ENCODE data around the gene TNNT2. TPM values are rescaled to one million over a fixed set of nuclear protein-coding genes. Genes with fewer than 3 reads are reported as not detected.

TNNT2 gene
- total and polyA plus RNA-seq, 2 of the 13 experiments (the other 11 are each of a cell fraction or from before 2014, with no cell fraction given), result 0.20 to 0.63 TPM

GRCh38 chr1:201396861-201397464 is 19.5 kb upstream of the TNNT2 start (continued):
- TF ChIP-seq STAT6 (CRISPR knock-in tag; IDR thresholded peaks at IDR 0.05; ENCODE audit: borderline replicate concordance), result peak; percentile 70; the same call in 1 of the 2 replicates
- peak; percentile 56; the same call in 1 of the 2 replicates for TF ChIP-seq SOX5 (CRISPR knock-in tag; IDR thresholded peaks at IDR 0.05; ENCODE audit: borderline replicate concordance)
- peak; percentile 47; the same call in 1 of the 2 replicates for TF ChIP-seq ZNF768 (CRISPR knock-in tag; IDR thresholded peaks at IDR 0.05)
- peak; percentile 63; the same call in 1 of the 2 replicates for TF ChIP-seq PITX1 (CRISPR knock-in tag; IDR thresholded peaks at IDR 0.05)
- peak; percentile 51; the same call in 1 of the 2 replicates for TF ChIP-seq DR1 (CRISPR knock-in tag; IDR thresholded peaks at IDR 0.05)
- TF ChIP-seq POLR2G (IDR thresholded peaks at IDR 0.05; ENCODE audit: low read depth, low read length), result peak; percentile 69
- no peak; the same call in 1 of the 2 replicates for TF ChIP-seq MXD4 (CRISPR knock-in tag; IDR thresholded peaks at IDR 0.05)
- no peak for TF ChIP-seq SATB2 (CRISPR knock-in tag; IDR thresholded peaks at IDR 0.05)
- peak; percentile 53 for TF ChIP-seq GATAD2A (CRISPR knock-in tag; IDR thresholded peaks at IDR 0.05)
- peak; percentile 26; the same call in 1 of the 2 replicates for TF ChIP-seq YEATS2 (CRISPR knock-in tag; IDR thresholded peaks at IDR 0.05; ENCODE audit: borderline replicate concordance)
- no peak for TF ChIP-seq USF2 (IDR thresholded peaks at IDR 0.05; ENCODE audit: low read depth, low read length)
- TF ChIP-seq USF2 (CRISPR knock-in tag; IDR thresholded peaks at IDR 0.05; ENCODE audit: borderline replicate concordance), result no peak
- TF ChIP-seq HDAC2 (CRISPR knock-in tag; IDR thresholded peaks at IDR 0.05), result peak; percentile 55; the same call in 1 of the 2 replicates
- TF ChIP-seq ZNF235 (CRISPR knock-in tag; IDR thresholded peaks at IDR 0.05; ENCODE audit: borderline replicate concordance), result no peak
- no peak for TF ChIP-seq ZNF770 (CRISPR knock-in tag; IDR thresholded peaks at IDR 0.05)
- TF ChIP-seq ZNF580 (CRISPR knock-in tag; IDR thresholded peaks at IDR 0.05; ENCODE audit: borderline replicate concordance, low read depth), result 0 out of 2 replicates have a peak, but pooled peaks have one; percentile 46
- peak; percentile 79; the same call in 1 of the 2 replicates for TF ChIP-seq ZNF44 (CRISPR knock-in tag; IDR thresholded peaks at IDR 0.05)
- peak; percentile 19; the same call in 1 of the 2 replicates for TF ChIP-seq PPARG (CRISPR knock-in tag; conservative IDR thresholded peaks at IDR 0.05)
- no peak for TF ChIP-seq ZNF510 (CRISPR knock-in tag; IDR thresholded peaks at IDR 0.05; ENCODE audit: low read depth)
- TF ChIP-seq ZNF883 (CRISPR knock-in tag; IDR thresholded peaks at IDR 0.05; ENCODE audit: not compliant biosample characterization), result peak; percentile 23
- TF ChIP-seq ZNF317 (CRISPR knock-in tag; IDR thresholded peaks at IDR 0.05), result peak; percentile 61; the same call in 1 of the 2 replicates
- TF ChIP-seq ZNF784 (CRISPR knock-in tag; IDR thresholded peaks at IDR 0.05; ENCODE audit: borderline replicate concordance), result 0 out of 2 replicates have a peak, but pooled peaks have one; percentile 21
